Stimulated activated naive CD8-positive, alpha-beta T cell treated with anti-CD3 and anti-CD28 coated beads, Interleukin-15, amount 100 ng/mL, for 72 hours (primary cell): ENCODE data around the gene NPEPL1.
"Not testable (repeated sequence)": the region's sequence is repeated elsewhere in the genome, so short reads cannot be mapped to it uniquely, and the experiment has no call there.

ENCODE experiments used
- ATAC-seq: fragments of 150-1000 bp; cut with Tn5 transposase; 2 replicates; pipeline ENCODE4 v1.10.0; 2021; ENCODE audit warnings: mild to moderate bottlenecking, moderate library complexity
- DNase-seq, 2 donors: peaks; one replicate each; pipeline ENCODE4 v3.0.0; 2021 to 2022
- H3K27ac Mint-ChIP-seq, 2 donors: one replicate each; pipeline ENCODE4 v1.8.0; 2022; ENCODE audit warnings: mild to moderate bottlenecking in 2 of 2, mixed read lengths in 2 of 2, moderate library complexity in 2 of 2
- H3K27me3 Mint-ChIP-seq: one replicate; pipeline ENCODE4 v1.8.0; 2022; ENCODE audit warnings: mixed read lengths
- H3K4me1 Mint-ChIP-seq: one replicate; pipeline ENCODE4 v1.8.0; 2022; ENCODE audit warnings: mild to moderate bottlenecking, mixed read lengths
- H3K4me3 Mint-ChIP-seq, 2 donors: one replicate each; pipeline ENCODE4 v1.8.0; 2022; ENCODE audit warnings: mild to moderate bottlenecking in 2 of 2, mixed read lengths in 2 of 2, moderate library complexity in 1 of 2
- H3K9me3 Mint-ChIP-seq, 2 donors: one replicate each; pipeline ENCODE4 v1.8.0; 2022; ENCODE audit warnings: mixed read lengths in 2 of 2

NPEPL1 gene

GRCh38 chr20:58719971-58720371, 27.4 kb downstream of the NPEPL1 start:
- peak overlapping the region in 1 of 2 donors; percentile 81 for H3K27ac Mint-ChIP-seq
- DNase-seq (peak in 1 of 2 donors; percentile 5), ATAC-seq (no peak)

GRCh38 chr20:58720890-58721289, 28.3 kb downstream of the NPEPL1 start:
- Mint-ChIP-seq H3K4me3 (no peak overlapping the region), H3K27ac (no peak overlapping the region), H3K4me1 (no peaks in the 10 kb centered on the region), H3K27me3 (peaks cover 44% of the 10 kb centered on the region), H3K9me3 (peaks cover 0 to 5% of the 10 kb centered on the region in 2 donors)
- ATAC-seq: no peak
- no peak for DNase-seq

More at GRCh38 chr20:58719971-58720371, 27.4 kb downstream of the NPEPL1 start:
- no peak overlapping the region for H3K4me3 Mint-ChIP-seq
- peaks cover 0 to 5% of the 10 kb centered on the region in 2 donors for H3K9me3 Mint-ChIP-seq
- peaks cover 41% of the 10 kb centered on the region for H3K27me3 Mint-ChIP-seq
- H3K4me1 Mint-ChIP-seq: no peaks in the 10 kb centered on the region

GRCh38 chr20:58721951-58722778, 29.6 kb downstream of the NPEPL1 start:
- Mint-ChIP-seq H3K27ac (no peak overlapping the region), H3K9me3 (peaks cover 2 to 5% of the 10 kb centered on the region in 2 donors), H3K27me3 (peaks cover 44% of the 10 kb centered on the region), H3K4me1 (no peaks in the 10 kb centered on the region), H3K4me3 (no peak overlapping the region)
- ATAC-seq (no peak), DNase-seq (no peak)

GRCh38 chr20:58722877-58723627, 30.5 kb downstream of the NPEPL1 start:
- H3K4me3 Mint-ChIP-seq: no peak overlapping the region
- H3K4me1 Mint-ChIP-seq: no peaks in the 10 kb centered on the region
- DNase-seq: no peak
- H3K27me3 Mint-ChIP-seq: peaks cover 44% of the 10 kb centered on the region
- H3K9me3 Mint-ChIP-seq: peaks cover 4 to 5% of the 10 kb centered on the region in 2 donors
- no peak overlapping the region for H3K27ac Mint-ChIP-seq
- no peak for ATAC-seq

- DNase-seq (no peak), ATAC-seq (no peak)
- Mint-ChIP-seq H3K9me3 (peaks cover 4 to 5% of the 10 kb centered on the region in 2 donors), H3K27me3 (peaks cover 44% of the 10 kb centered on the region), H3K4me1 (no peaks in the 10 kb centered on the region), H3K27ac (no peak overlapping the region), H3K4me3 (no peak overlapping the region)
These were observed 31.0 kb downstream of the NPEPL1 start for GRCh38 chr20:58723628-58723984.

GRCh38 chr20:58726156-58726555, 33.6 kb downstream of the NPEPL1 start:
- not testable (repeated sequence) for H3K27ac Mint-ChIP-seq, H3K9me3 Mint-ChIP-seq, H3K4me1 Mint-ChIP-seq, DNase-seq, H3K4me3 Mint-ChIP-seq, ATAC-seq
- peaks cover 41% of the 10 kb centered on the region for H3K27me3 Mint-ChIP-seq

- Mint-ChIP-seq H3K27ac (no peak overlapping the region), H3K27me3 (peaks cover 29% of the 10 kb centered on the region), H3K9me3 (peaks cover 0 to 4% of the 10 kb centered on the region in 2 donors), H3K4me1 (no peaks in the 10 kb centered on the region), H3K4me3 (no peak overlapping the region)
- ATAC-seq: no peak
- DNase-seq: no peak
These were observed 38.6 kb downstream of the NPEPL1 start for GRCh38 chr20:58731192-58731591.

- DNase-seq (no peak), ATAC-seq (no peak)
- H3K4me3 Mint-ChIP-seq: no peak overlapping the region
- peaks cover 42% of the 10 kb centered on the region for H3K27me3 Mint-ChIP-seq
- no peak overlapping the region for H3K27ac Mint-ChIP-seq
- no peaks in the 10 kb centered on the region for H3K4me1 Mint-ChIP-seq
- H3K9me3 Mint-ChIP-seq: no peaks in the 10 kb centered on the region
These were observed 44.6 kb downstream of the NPEPL1 start for GRCh38 chr20:58737198-58737597.

- Mint-ChIP-seq H3K4me3 (no peak overlapping the region), H3K4me1 (no peaks in the 10 kb centered on the region)
These were observed 48.0 kb downstream of the NPEPL1 start for GRCh38 chr20:58740356-58741308.

GRCh38 chr20:58741384-58741783, 48.8 kb downstream of the NPEPL1 start:
- Mint-ChIP-seq H3K9me3 (no peaks in the 10 kb centered on the region), H3K4me3 (no peak overlapping the region), H3K4me1 (no peaks in the 10 kb centered on the region), H3K27ac (no peak overlapping the region), H3K27me3 (peaks cover 43% of the 10 kb centered on the region)
- no peak for ATAC-seq
- DNase-seq: no peak

More at GRCh38 chr20:58740356-58741308, 48.0 kb downstream of the NPEPL1 start:
- peaks cover 41% of the 10 kb centered on the region for H3K27me3 Mint-ChIP-seq
- ATAC-seq: no peak
- no peaks in the 10 kb centered on the region for H3K9me3 Mint-ChIP-seq
- no peak for DNase-seq
- no peak overlapping the region for H3K27ac Mint-ChIP-seq

GRCh38 chr20:58742668-58743566, 50.3 kb downstream of the NPEPL1 start:
- no peaks in the 10 kb centered on the region for H3K4me1 Mint-ChIP-seq
- no peaks in the 10 kb centered on the region for H3K9me3 Mint-ChIP-seq
- H3K27me3 Mint-ChIP-seq: peaks cover 49% of the 10 kb centered on the region
- ATAC-seq: no peak
- no peak for DNase-seq
- no peak overlapping the region for H3K27ac Mint-ChIP-seq
- H3K4me3 Mint-ChIP-seq: no peak overlapping the region

GRCh38 chr20:58743929-58744534, 51.4 kb downstream of the NPEPL1 start:
- Mint-ChIP-seq H3K9me3 (no peaks in the 10 kb centered on the region), H3K27me3 (peaks cover 50% of the 10 kb centered on the region), H3K27ac (no peak overlapping the region), H3K4me1 (no peaks in the 10 kb centered on the region), H3K4me3 (no peak overlapping the region)
- ATAC-seq: no peak
- no peak for DNase-seq

GRCh38 chr20:58744836-58745235, 52.2 kb downstream of the NPEPL1 start:
- Mint-ChIP-seq H3K4me3 (no peak overlapping the region), H3K4me1 (no peaks in the 10 kb centered on the region), H3K27me3 (peaks cover 45% of the 10 kb centered on the region), H3K27ac (no peak overlapping the region), H3K9me3 (no peaks in the 10 kb centered on the region)
- ATAC-seq: no peak
- DNase-seq: no peak

GRCh38 chr20:58745391-58745790, 52.8 kb downstream of the NPEPL1 start:
- Mint-ChIP-seq H3K4me1 (no peaks in the 10 kb centered on the region), H3K9me3 (no peaks in the 10 kb centered on the region), H3K27me3 (peaks cover 45% of the 10 kb centered on the region), H3K27ac (no peak overlapping the region), H3K4me3 (no peak overlapping the region)
- no peak for ATAC-seq
- no peak for DNase-seq
